ENCODE results near the gene PRKAG1.
A peak's percentile ranks its signal among the peaks of the same experiment; 100 is the strongest.

Gene PRKAG1

GRCh38 chr12:49013428-49013827 lies 5.1 kb downstream of the PRKAG1 start:
- CTCF ChIA-PET, result interaction anchor here (0.8 to 15.6 kb wide), 6 partner anchors 14 to 159 kb away, joined by 3 to 303 read pairs (median 6); partner anchors contain the start of gene DDN
- POLR2A ChIA-PET, result no interaction called here
- no peak for TF ChIP-seq CTCF (IDR thresholded peaks at IDR 0.05; ENCODE audit: insufficient read depth, low read length, missing control alignments)
- H3K4me3 ChIP-seq (ENCODE audit: low read depth, low read length), result no peak overlapping the region
- DNase-seq (ENCODE audit: low read depth, low spot score), result no peak

- ChIA-PET CTCF (interaction anchor here (0.7 to 15.6 kb wide), 4 partner anchors 13 to 159 kb away, joined by 3 to 303 read pairs (median 6); partner anchors contain the start of gene DDN), POLR2A (no interaction called here)
- no peak for TF ChIP-seq CTCF (IDR thresholded peaks at IDR 0.05; ENCODE audit: insufficient read depth, low read length, missing control alignments)
- DNase-seq (ENCODE audit: low read depth, low spot score), result no peak
- no peak overlapping the region for H3K4me3 ChIP-seq (ENCODE audit: low read depth, low read length)
Observed at GRCh38 chr12:49012739-49013138, 5.8 kb downstream of the PRKAG1 start.

GRCh38 chr12:49010092-49010668 lies 8.4 kb downstream of the PRKAG1 start:
- no peak for DNase-seq (ENCODE audit: low read depth, low spot score)
- H3K4me3 ChIP-seq (ENCODE audit: low read depth, low read length), result no peak overlapping the region
- POLR2A ChIA-PET, result no interaction called here
- CTCF ChIA-PET, result interaction anchor here (1.4 to 35.8 kb wide), 4 partner anchors 8 to 39 kb away, joined by 4 to 1340 read pairs (median 154); partner anchors contain the start of genes ARF3, DDN, WNT1 and WNT10B
- no peak for TF ChIP-seq CTCF (IDR thresholded peaks at IDR 0.05; ENCODE audit: insufficient read depth, low read length, missing control alignments)

- CTCF ChIA-PET, result interaction anchor here (0.6 to 35.8 kb wide), 4 partner anchors 10 to 226 kb away, joined by 3 to 1340 read pairs (median 154); partner anchors contain the start of genes ARF3, DDN, WNT1 and WNT10B
- no peak for DNase-seq (ENCODE audit: low read depth, low spot score)
- POLR2A ChIA-PET, result interaction anchor here (0.7 kb wide), 1 partner anchor 122 kb away, joined by 3 read pairs; the partner anchor contains the start of gene TUBA1B
- H3K4me3 ChIP-seq (ENCODE audit: low read depth, low read length), result no peak overlapping the region
- TF ChIP-seq CTCF (IDR thresholded peaks at IDR 0.05; ENCODE audit: insufficient read depth, low read length, missing control alignments), result no peak
Observed at GRCh38 chr12:49008943-49009342, 9.6 kb downstream of the PRKAG1 start.

GRCh38 chr12:49000346-49000745 lies 18.2 kb downstream of the PRKAG1 start:
- ChIA-PET CTCF (interaction anchor here (0.8 to 35.8 kb wide), 6 partner anchors 10 to 147 kb away, joined by 3 to 1340 read pairs (median 4); partner anchors contain the start of genes ARF3, PRKAG1, WNT1 and WNT10B), POLR2A (interaction anchor here (0.8 to 1.9 kb wide), 2 partner anchors 14 to 20 kb away, joined by 3 to 7 read pairs; no protein-coding TSS in a partner anchor)
- no peak for DNase-seq (ENCODE audit: low read depth, low spot score)
- no peak overlapping the region for H3K4me3 ChIP-seq (ENCODE audit: low read depth, low read length)
- no peak for TF ChIP-seq CTCF (IDR thresholded peaks at IDR 0.05; ENCODE audit: insufficient read depth, low read length, missing control alignments)

- DNase-seq (ENCODE audit: low read depth, low spot score), result no peak
- ChIA-PET POLR2A (interaction anchor here (0.8 to 1.9 kb wide), 2 partner anchors 15 to 20 kb away, joined by 3 to 7 read pairs; no protein-coding TSS in a partner anchor), CTCF (interaction anchor here (0.8 to 35.8 kb wide), 7 partner anchors 11 to 147 kb away, joined by 3 to 1340 read pairs (median 4); partner anchors contain the start of genes ARF3, PRKAG1, WNT1 and WNT10B)
- peak; percentile 2 for TF ChIP-seq CTCF (IDR thresholded peaks at IDR 0.05; ENCODE audit: insufficient read depth, low read length, missing control alignments)
- peak within 1 kb of the TSS; percentile 46 for H3K4me3 ChIP-seq (ENCODE audit: low read depth, low read length)
Observed at GRCh38 chr12:48999371-49000131, 19.0 kb downstream of the PRKAG1 start, which contains the start of gene DDN. Gene DDN, minus strand, starts transcription at chr12:48999375. Its CDS starts 88 bp downstream, at chr12:48999287.

All from AG04449 (cell line).